ENCODE data around the gene PLEKHM3. TPM values are rescaled to one million over a fixed set of nuclear protein-coding genes. Genes with fewer than 3 reads are reported as not detected.

Gene PLEKHM3
- total and polyA plus RNA-seq, 4 experiments from 2014 or later, result 2.9 to 16.1 (median 9.3) TPM

DNA sequence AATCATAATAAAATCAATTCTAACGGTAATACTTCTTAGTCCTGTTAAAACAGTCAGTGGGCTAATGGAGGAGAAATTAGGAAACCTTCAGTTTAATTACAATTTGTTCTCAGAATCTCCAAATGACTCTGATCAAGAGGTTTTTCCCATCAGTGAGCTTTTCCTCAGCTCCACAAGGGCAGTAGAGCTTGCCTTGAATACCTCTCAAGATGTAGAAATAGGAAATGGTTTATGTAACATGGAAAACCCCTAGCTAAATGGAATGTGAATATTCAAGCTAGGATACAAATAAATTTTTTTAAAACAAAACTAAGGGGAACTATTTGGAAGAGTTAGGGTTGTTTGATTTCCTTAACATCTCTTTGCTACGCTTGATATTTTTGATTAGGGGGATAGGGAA, 87.5 kb downstream of the PLEKHM3 start:
- Mint-ChIP-seq H3K27ac (no peak overlapping the region), H3K36me3 (peaks cover 13 to 14% of the 10 kb centered on the region in 2 donors), H3K4me1 (peaks cover 0 to 7% (median 1%) of the 10 kb centered on the region in 4 donors), H3K27me3 (no peaks in the 10 kb centered on the region), H3K9me3 (no peaks in the 10 kb centered on the region), H3K4me3 (no peak overlapping the region)
- no peaks in the 10 kb centered on the region for H3K27me3 ChIP-seq (ENCODE audit: insufficient read depth, low read length)
- ChIA-PET POLR2A (ENCODE audit: partially characterized antibody) (no interaction called here), CTCF (ENCODE audit: partially characterized antibody) (no interaction called here)
- DNase-seq, result no peak
- intact Hi-C loops (cut with micrococcal nuclease), result no loop called here
- H3K9me3 ChIP-seq (ENCODE audit: control insufficient read depth in 1 of 2, low read length in 2 of 2), result no peaks in the 10 kb centered on the region
- no peak overlapping the region for H3K4me3 ChIP-seq (ENCODE audit: low read length in 2 of 2)
- H3K27ac ChIP-seq (ENCODE audit: low read depth, low read length), result no peak overlapping the region
- no peaks in the 10 kb centered on the region for H3K4me1 ChIP-seq (ENCODE audit: insufficient read depth, low read length)
- no peaks in the 10 kb centered on the region for H3K36me3 ChIP-seq (ENCODE audit: insufficient read depth, low read length)

DNA sequence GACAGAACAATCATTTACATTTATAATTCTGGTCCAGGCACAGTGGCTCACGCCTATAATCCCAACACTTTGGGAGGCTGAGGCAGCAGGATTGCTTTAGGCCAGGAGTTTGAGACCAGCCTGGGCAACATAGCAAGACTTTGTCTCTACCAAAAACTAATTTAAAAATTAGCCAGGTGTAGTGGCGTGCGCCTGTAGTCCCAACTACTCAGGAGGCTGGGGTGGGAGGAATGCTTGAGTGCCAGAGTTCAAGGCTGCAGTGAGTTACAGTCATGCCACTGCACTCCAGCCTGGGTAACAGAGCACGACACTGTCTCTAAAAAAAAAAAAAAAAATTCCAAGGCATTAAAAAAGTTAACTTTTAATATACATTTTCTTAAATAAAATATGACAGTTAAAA, 88.1 kb downstream of the PLEKHM3 start:
- H3K27ac Mint-ChIP-seq, result no peak overlapping the region
- peaks cover 0 to 7% (median under 1%) of the 10 kb centered on the region in 4 donors for H3K4me1 Mint-ChIP-seq

DNA sequence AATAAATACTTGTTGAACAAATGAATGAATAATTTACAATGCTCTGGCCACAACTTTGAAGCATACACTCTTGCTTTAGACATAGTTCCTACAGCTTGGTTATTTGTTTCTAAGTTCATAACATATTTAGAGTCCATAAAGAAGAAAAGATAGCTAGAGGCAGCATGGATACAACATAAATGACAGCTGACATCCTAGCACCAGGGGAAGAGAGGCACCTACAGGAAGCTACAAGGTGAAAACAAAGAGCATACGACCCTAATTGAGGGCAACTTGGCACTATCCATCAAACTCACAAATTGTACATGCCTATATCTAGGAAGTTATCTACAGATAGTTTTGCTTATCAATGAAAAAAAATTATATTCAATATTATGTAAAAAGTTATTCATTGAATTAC, 88.9 kb downstream of the PLEKHM3 start:
- CTCF ChIA-PET (ENCODE audit: partially characterized antibody), result interaction anchor here (0.9 to 1.1 kb wide), 2 partner anchors 12 to 190 kb away, joined by 3 read pairs; no protein-coding TSS in a partner anchor

More for the DNA sequence above, 88.1 kb downstream of the PLEKHM3 start:
- H3K27me3 ChIP-seq (ENCODE audit: insufficient read depth, low read length), result no peaks in the 10 kb centered on the region
- ChIA-PET POLR2A (ENCODE audit: partially characterized antibody) (no interaction called here), CTCF (ENCODE audit: partially characterized antibody) (no interaction called here)
- no peak overlapping the region for H3K4me3 Mint-ChIP-seq
- intact Hi-C loops (cut with micrococcal nuclease), result no loop called here
- H3K4me1 ChIP-seq (ENCODE audit: insufficient read depth, low read length), result no peaks in the 10 kb centered on the region
- no peaks in the 10 kb centered on the region for H3K27me3 Mint-ChIP-seq
- no peak overlapping the region for H3K27ac ChIP-seq (ENCODE audit: low read depth, low read length)
- H3K4me3 ChIP-seq (ENCODE audit: low read length in 2 of 2), result no peak overlapping the region
- H3K36me3 Mint-ChIP-seq, result peaks cover 12% of the 10 kb centered on the region in 2 donors
- no peaks in the 10 kb centered on the region for H3K9me3 Mint-ChIP-seq
- DNase-seq, result no peak
- H3K36me3 ChIP-seq (ENCODE audit: insufficient read depth, low read length), result no peaks in the 10 kb centered on the region
- no peaks in the 10 kb centered on the region for H3K9me3 ChIP-seq (ENCODE audit: control insufficient read depth in 1 of 2, low read length in 2 of 2)

DNA sequence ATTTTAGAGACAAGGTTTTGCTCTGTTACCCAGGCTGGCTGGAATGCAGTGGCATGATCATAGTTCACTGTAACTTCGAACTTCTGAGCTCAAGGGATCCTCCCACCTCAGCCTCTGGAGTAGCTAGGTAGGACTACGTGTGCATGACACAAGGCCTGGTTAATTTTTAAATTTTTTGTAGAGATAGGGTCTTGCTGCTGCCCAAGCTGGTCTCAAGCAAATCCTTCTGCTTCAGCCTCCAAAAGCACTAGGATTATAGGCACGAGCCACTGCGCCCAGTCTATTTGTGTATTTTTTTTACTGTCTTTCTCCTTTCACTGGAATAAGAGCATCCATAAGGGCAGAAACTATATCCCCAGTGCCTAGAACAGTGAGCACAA, 89.3 kb downstream of the PLEKHM3 start:
- no peaks in the 10 kb centered on the region for H3K9me3 ChIP-seq (ENCODE audit: control insufficient read depth in 1 of 2, low read length in 2 of 2)
- intact Hi-C loops (cut with micrococcal nuclease), result no loop called here
- Mint-ChIP-seq H3K4me3 (no peak overlapping the region), H3K9me3 (no peaks in the 10 kb centered on the region), H3K4me1 (peaks cover 0 to 2% (median 0%) of the 10 kb centered on the region in 4 donors), H3K27me3 (no peaks in the 10 kb centered on the region), H3K36me3 (peaks cover 4 to 10% of the 10 kb centered on the region in 2 donors), H3K27ac (no peak overlapping the region)
- DNase-seq, result no peak
- no peaks in the 10 kb centered on the region for H3K36me3 ChIP-seq (ENCODE audit: insufficient read depth, low read length)
- no peak overlapping the region for H3K27ac ChIP-seq (ENCODE audit: low read depth, low read length)
- no peaks in the 10 kb centered on the region for H3K4me1 ChIP-seq (ENCODE audit: insufficient read depth, low read length)
- H3K4me3 ChIP-seq (ENCODE audit: low read length in 2 of 2), result no peak overlapping the region
- ChIA-PET POLR2A (ENCODE audit: partially characterized antibody) (no interaction called here), CTCF (ENCODE audit: partially characterized antibody) (interaction anchor here (0.9 to 1.1 kb wide), 2 partner anchors 13 to 189 kb away, joined by 3 read pairs; no protein-coding TSS in a partner anchor)
- no peaks in the 10 kb centered on the region for H3K27me3 ChIP-seq (ENCODE audit: insufficient read depth, low read length)

More for the DNA sequence above, 88.9 kb downstream of the PLEKHM3 start:
- Histone ChIP-seq H3K36me3 (ENCODE audit: insufficient read depth, low read length) (no peaks in the 10 kb centered on the region), H3K27ac (ENCODE audit: low read depth, low read length) (no peak overlapping the region), H3K27me3 (ENCODE audit: insufficient read depth, low read length) (no peaks in the 10 kb centered on the region), H3K9me3 (ENCODE audit: control insufficient read depth in 1 of 2, low read length in 2 of 2) (no peaks in the 10 kb centered on the region), H3K4me3 (ENCODE audit: low read length in 2 of 2) (no peak overlapping the region), H3K4me1 (ENCODE audit: insufficient read depth, low read length) (no peaks in the 10 kb centered on the region)
- Mint-ChIP-seq H3K4me3 (peak overlapping the region in 1 of 8 donors; percentile 41), H3K36me3 (peaks cover 4 to 7% of the 10 kb centered on the region in 2 donors), H3K4me1 (peaks cover 0 to 2% (median under 1%) of the 10 kb centered on the region in 4 donors), H3K27me3 (no peaks in the 10 kb centered on the region), H3K9me3 (no peaks in the 10 kb centered on the region), H3K27ac (no peak overlapping the region)
- no peak for DNase-seq
- POLR2A ChIA-PET (ENCODE audit: partially characterized antibody), result no interaction called here
- intact Hi-C loops (cut with micrococcal nuclease), result no loop called here

DNA sequence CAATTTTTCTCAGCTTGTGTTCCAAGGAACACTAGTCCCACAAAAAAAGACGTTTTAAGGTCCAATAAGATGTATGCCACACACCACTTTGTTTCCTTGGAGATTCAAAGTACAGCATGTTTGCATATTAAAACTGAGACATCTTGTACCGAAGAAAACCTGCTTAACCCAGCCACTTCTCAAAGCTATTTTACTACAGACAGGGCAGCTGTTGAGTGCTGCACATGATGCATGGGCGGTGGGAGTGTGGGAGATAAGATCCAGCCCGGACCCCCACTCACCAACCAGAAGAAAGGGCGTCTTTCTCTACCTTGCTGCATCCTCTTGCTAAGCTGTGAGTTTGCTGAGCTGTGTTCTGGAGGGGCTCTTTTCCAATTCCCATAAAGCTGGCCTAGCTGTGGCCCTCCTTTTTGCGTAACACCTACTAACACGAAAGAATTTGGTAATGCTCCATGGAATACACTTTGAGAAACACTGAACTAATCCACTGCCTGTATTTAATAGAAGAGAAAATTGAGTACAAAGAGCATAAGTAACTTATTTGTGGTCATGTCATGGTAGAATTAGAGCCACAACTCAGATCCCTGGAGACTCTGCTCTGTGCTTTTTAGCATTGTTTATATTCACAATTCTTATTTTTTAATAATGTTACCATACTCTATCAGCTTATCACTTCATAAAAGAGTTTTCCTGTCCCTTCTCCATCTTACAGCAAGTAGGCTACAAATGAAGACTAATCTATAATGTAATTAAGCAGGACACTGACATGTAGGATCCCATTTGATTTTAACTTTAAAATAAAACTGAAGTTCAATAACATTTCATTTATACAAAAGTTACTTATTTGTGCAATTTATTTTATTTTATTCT, 90.0 kb downstream of the PLEKHM3 start:
- H3K4me1 ChIP-seq (ENCODE audit: insufficient read depth, low read length), result no peaks in the 10 kb centered on the region
- peaks cover 9 to 14% of the 10 kb centered on the region in 2 donors for H3K36me3 Mint-ChIP-seq
- H3K9me3 ChIP-seq (ENCODE audit: control insufficient read depth in 1 of 2, low read length in 2 of 2), result no peaks in the 10 kb centered on the region
- no peak overlapping the region for H3K4me3 Mint-ChIP-seq
- DNase-seq, result no peak
- H3K9me3 Mint-ChIP-seq, result no peaks in the 10 kb centered on the region
- H3K27me3 ChIP-seq (ENCODE audit: insufficient read depth, low read length), result no peaks in the 10 kb centered on the region
- POLR2A ChIA-PET (ENCODE audit: partially characterized antibody), result no interaction called here
- intact Hi-C loops (cut with micrococcal nuclease), result no loop called here
- H3K27ac ChIP-seq (ENCODE audit: low read depth, low read length), result no peak overlapping the region
- CTCF ChIA-PET (ENCODE audit: partially characterized antibody), result interaction anchor here (0.9 to 1.3 kb wide), 3 partner anchors 13 to 189 kb away, joined by 3 read pairs; no protein-coding TSS in a partner anchor
- H3K27me3 Mint-ChIP-seq, result no peaks in the 10 kb centered on the region
- H3K4me1 Mint-ChIP-seq, result peaks cover 0 to 2% (median 0%) of the 10 kb centered on the region in 4 donors
- no peaks in the 10 kb centered on the region for H3K36me3 ChIP-seq (ENCODE audit: insufficient read depth, low read length)
- H3K4me3 ChIP-seq (ENCODE audit: low read length in 2 of 2), result no peak overlapping the region
- H3K27ac Mint-ChIP-seq, result no peak overlapping the region

DNA sequence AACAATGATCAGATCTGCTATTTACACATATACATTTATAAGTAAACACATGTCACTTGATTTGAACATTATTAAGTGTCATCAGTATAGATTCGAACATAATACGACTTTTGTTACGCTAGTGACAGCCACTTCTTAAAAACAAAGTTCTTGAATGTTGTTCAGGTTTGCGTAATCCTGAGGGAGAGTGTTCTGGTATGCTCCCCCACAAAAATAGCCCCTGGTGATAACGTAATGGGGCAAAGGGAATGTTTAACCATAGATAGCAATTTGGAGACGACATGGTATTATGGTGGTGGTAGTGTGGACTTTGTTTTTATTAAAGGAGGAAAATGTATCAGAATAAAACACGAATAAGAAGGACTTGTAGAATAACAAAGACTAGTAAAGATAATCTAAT, 90.6 kb downstream of the PLEKHM3 start:
- Mint-ChIP-seq H3K4me3 (no peak overlapping the region), H3K36me3 (peaks cover 13 to 16% of the 10 kb centered on the region in 2 donors), H3K27ac (no peak overlapping the region), H3K4me1 (peaks cover 0 to 2% (median 0%) of the 10 kb centered on the region in 4 donors), H3K27me3 (no peaks in the 10 kb centered on the region), H3K9me3 (no peaks in the 10 kb centered on the region)
- H3K4me3 ChIP-seq (ENCODE audit: low read length in 2 of 2), result no peak overlapping the region
- intact Hi-C loops (cut with micrococcal nuclease), result no loop called here
- no peaks in the 10 kb centered on the region for H3K4me1 ChIP-seq (ENCODE audit: insufficient read depth, low read length)
- no peaks in the 10 kb centered on the region for H3K36me3 ChIP-seq (ENCODE audit: insufficient read depth, low read length)
- POLR2A ChIA-PET (ENCODE audit: partially characterized antibody), result no interaction called here
- no peak for DNase-seq
- CTCF ChIA-PET (ENCODE audit: partially characterized antibody), result interaction anchor here (0.6 to 1.3 kb wide), 3 partner anchors 38 to 241 kb away, joined by 3 read pairs; no protein-coding TSS in a partner anchor
- H3K9me3 ChIP-seq (ENCODE audit: control insufficient read depth in 1 of 2, low read length in 2 of 2), result no peaks in the 10 kb centered on the region
- H3K27ac ChIP-seq (ENCODE audit: low read depth, low read length), result no peak overlapping the region
- no peaks in the 10 kb centered on the region for H3K27me3 ChIP-seq (ENCODE audit: insufficient read depth, low read length)

DNA sequence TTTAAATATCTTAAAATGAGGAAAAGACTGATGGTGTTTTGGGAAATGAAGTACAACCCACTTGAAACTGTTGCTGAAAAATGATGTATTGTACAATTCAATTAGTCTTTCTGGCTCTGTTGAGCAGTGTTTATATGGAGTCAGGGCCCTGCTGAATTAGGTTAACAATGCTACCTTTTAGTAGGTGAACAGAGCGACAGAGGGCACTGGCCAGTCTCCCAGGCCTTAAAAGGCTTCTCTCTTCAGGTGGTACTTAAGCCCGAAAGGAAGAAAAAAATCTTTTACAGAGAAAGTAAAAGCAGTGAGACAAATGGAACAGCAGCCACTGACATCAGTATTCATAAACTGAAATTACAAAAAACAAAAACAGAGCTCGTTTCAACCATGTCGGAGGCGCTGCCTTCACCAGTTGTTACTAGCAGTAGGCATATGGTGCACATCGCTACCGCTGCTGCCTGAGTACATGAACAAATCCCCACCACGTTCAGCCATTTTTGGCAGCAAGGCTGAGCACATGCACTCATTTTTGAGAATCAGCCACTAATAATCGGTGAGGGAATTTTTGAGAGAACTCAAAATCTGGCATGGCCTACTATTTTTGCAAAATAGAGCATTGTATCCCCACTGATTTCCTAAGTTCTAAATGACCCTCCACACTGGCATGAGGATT, 91.8 kb downstream of the PLEKHM3 start:
- no peak for DNase-seq
- no peak overlapping the region for H3K4me3 Mint-ChIP-seq
- Histone ChIP-seq H3K27me3 (ENCODE audit: insufficient read depth, low read length) (no peaks in the 10 kb centered on the region), H3K4me3 (ENCODE audit: low read length in 2 of 2) (no peak overlapping the region), H3K4me1 (ENCODE audit: insufficient read depth, low read length) (no peaks in the 10 kb centered on the region), H3K36me3 (ENCODE audit: insufficient read depth, low read length) (no peaks in the 10 kb centered on the region), H3K27ac (ENCODE audit: low read depth, low read length) (no peak overlapping the region), H3K9me3 (ENCODE audit: control insufficient read depth in 1 of 2, low read length in 2 of 2) (no peaks in the 10 kb centered on the region)
- ChIA-PET POLR2A (ENCODE audit: partially characterized antibody) (no interaction called here), CTCF (ENCODE audit: partially characterized antibody) (interaction anchor here (1.1 to 1.3 kb wide), 2 partner anchors 40 to 242 kb away, joined by 3 read pairs; no protein-coding TSS in a partner anchor)
- no peaks in the 10 kb centered on the region for H3K4me1 Mint-ChIP-seq
- no peaks in the 10 kb centered on the region for H3K9me3 Mint-ChIP-seq
- H3K27ac Mint-ChIP-seq, result no peak overlapping the region
- H3K36me3 Mint-ChIP-seq, result peaks cover 16 to 24% of the 10 kb centered on the region in 2 donors
- no peaks in the 10 kb centered on the region for H3K27me3 Mint-ChIP-seq
- intact Hi-C loops (cut with micrococcal nuclease), result no loop called here

Measured in CD4-positive, alpha-beta memory T cell (primary cell).